ENCODE data around the gene RHBDF2. TPM values are rescaled to one million over a fixed set of nuclear protein-coding genes. Genes with fewer than 3 reads are reported as not detected.

Gene RHBDF2
- total RNA-seq, 1 experiment from 2014 or later = 52.3 TPM

DNA sequence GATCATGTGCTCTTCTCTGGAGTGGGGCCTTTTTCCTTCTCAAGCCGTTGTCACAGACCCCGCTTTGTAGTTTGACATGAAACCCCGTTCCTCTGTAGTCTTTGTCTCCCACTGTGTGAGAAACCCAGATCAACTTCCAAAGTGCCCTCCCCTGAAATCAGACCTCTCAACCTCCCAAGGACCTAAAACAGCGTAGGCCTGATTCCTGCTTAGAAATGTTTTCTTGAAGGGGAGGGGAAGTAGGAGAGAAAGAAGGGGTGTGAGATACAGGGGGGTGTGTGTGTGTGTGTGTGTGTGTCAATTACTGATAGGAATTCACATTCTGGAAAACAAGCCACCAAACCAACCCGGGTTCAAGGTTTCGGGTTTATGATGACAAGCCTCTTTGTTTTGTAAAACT, 49.7 kb downstream of the RHBDF2 start:
- TF ChIP-seq EZH2phosphoT487 (IDR thresholded peaks at IDR 0.05; ENCODE audit: borderline replicate concordance, low read length) = no peak
- no peak for TF ChIP-seq CTCF (conservative IDR thresholded peaks at IDR 0.05; ENCODE audit: low read depth, low read length)
- no peak for TF ChIP-seq EZH2 (IDR thresholded peaks at IDR 0.05; ENCODE audit: low read length, unreplicated experiment)
- no peaks in the 10 kb centered on the region for H3K36me3 ChIP-seq (ENCODE audit: low read depth, low read length)
- H3F3A ChIP-seq (ENCODE audit: low read length, unreplicated experiment) = peaks cover 15% of the 10 kb centered on the region
- DNase-seq = no peak
- H3K9me2 ChIP-seq (replicated peaks; ENCODE audit: low read length) = no peaks in the 10 kb centered on the region
- H3K79me2 ChIP-seq (ENCODE audit: low read length) = peaks cover 59% of the 10 kb centered on the region
- CTCF ChIA-PET = interaction anchor here (0.6 kb wide), 1 partner anchor 127 kb away, joined by 3 read pairs; no protein-coding TSS in a partner anchor
- H3K9me3 ChIP-seq (ENCODE audit: low read length) = no peaks in the 10 kb centered on the region
- POLR2A ChIA-PET (ENCODE audit: unreplicated experiment) = no interaction called here
- peak overlapping the region; percentile 89 for H3K4me2 ChIP-seq (ENCODE audit: low read length)
- H3K4me1 ChIP-seq (ENCODE audit: insufficient read depth, low read length) = peaks cover 44% of the 10 kb centered on the region
- H2AFZ ChIP-seq (ENCODE audit: low read length) = no peak overlapping the region
- intact Hi-C loops (cut with micrococcal nuclease) = no loop called here
- peak overlapping the region; percentile 90 for H3K9ac ChIP-seq (ENCODE audit: low read length)
- peak overlapping the region; percentile 93 for H3K4me3 ChIP-seq (ENCODE audit: low read length)
- H4K20me1 ChIP-seq (ENCODE audit: low read length) = peaks cover 42% of the 10 kb centered on the region
- ATAC-seq = no peak
- no peak overlapping the region for H3K27ac ChIP-seq (ENCODE audit: low read length)
- H3K27me3 ChIP-seq (ENCODE audit: low read length) = no peaks in the 10 kb centered on the region
- BruUV-seq (replicated peaks) = TSS peak; percentile 42

DNA sequence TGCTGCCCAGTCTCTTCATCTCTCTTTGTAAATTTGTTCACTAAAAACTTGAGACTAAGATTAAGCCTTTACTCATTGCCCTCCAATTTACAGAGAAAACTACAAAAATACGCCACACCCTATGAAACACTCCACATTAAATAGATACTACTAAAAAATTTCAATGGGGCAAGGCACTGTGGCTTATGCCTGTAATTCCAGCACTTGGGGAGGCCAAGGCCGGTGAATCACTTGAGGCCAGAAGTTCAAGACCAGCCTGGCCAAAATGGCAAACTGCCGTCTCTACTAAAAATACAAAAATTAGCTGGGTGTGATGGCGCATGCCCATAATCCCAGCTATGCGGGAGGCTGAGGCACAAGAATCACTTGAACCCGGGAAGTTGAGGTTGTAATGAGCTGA, 52.1 kb downstream of the RHBDF2 start:
- ATAC-seq (no peak), DNase-seq (no peak)
- Histone ChIP-seq H3K27ac (ENCODE audit: low read length) (no peak overlapping the region), H2AFZ (ENCODE audit: low read length) (no peak overlapping the region), H3K9me2 (replicated peaks; ENCODE audit: low read length) (no peaks in the 10 kb centered on the region), H3K4me3 (ENCODE audit: low read length) (no peak overlapping the region), H3K36me3 (ENCODE audit: low read depth, low read length) (no peaks in the 10 kb centered on the region), H3K27me3 (ENCODE audit: low read length) (no peaks in the 10 kb centered on the region), H3F3A (ENCODE audit: low read length, unreplicated experiment) (peaks cover 25% of the 10 kb centered on the region), H3K4me2 (ENCODE audit: low read length) (peak overlapping the region; percentile 81), H3K79me2 (ENCODE audit: low read length) (peaks cover 82% of the 10 kb centered on the region), H4K20me1 (ENCODE audit: low read length) (peaks cover 42% of the 10 kb centered on the region), H3K9me3 (ENCODE audit: low read length) (no peaks in the 10 kb centered on the region), H3K9ac (ENCODE audit: low read length) (no peak overlapping the region), H3K4me1 (ENCODE audit: insufficient read depth, low read length) (peaks cover 68% of the 10 kb centered on the region)
- ChIA-PET CTCF (interaction anchor here (1.9 kb wide), 1 partner anchor 9 kb away, joined by 9 read pairs; no protein-coding TSS in a partner anchor), POLR2A (ENCODE audit: unreplicated experiment) (no interaction called here)
- intact Hi-C loops (cut with micrococcal nuclease) = no loop called here
- BruUV-seq (replicated peaks) = no TSS peak
- TF ChIP-seq CTCF (conservative IDR thresholded peaks at IDR 0.05; ENCODE audit: low read depth, low read length) = no peak
- TF ChIP-seq EZH2 (IDR thresholded peaks at IDR 0.05; ENCODE audit: low read length, unreplicated experiment) = no peak
- TF ChIP-seq EZH2phosphoT487 (IDR thresholded peaks at IDR 0.05; ENCODE audit: borderline replicate concordance, low read length) = no peak

GRCh38 chr17:76447931-76448652, 53.1 kb downstream of the RHBDF2 start:
- peaks cover 42% of the 10 kb centered on the region for H4K20me1 ChIP-seq (ENCODE audit: low read length)
- peak overlapping the region; percentile 93 for H3K27ac ChIP-seq (ENCODE audit: low read length)
- no peak for ATAC-seq

More at GRCh38 chr17:76447931-76448652, 53.1 kb downstream of the RHBDF2 start:
- Histone ChIP-seq H3K36me3 (ENCODE audit: low read depth, low read length) (no peaks in the 10 kb centered on the region), H3K9ac (ENCODE audit: low read length) (peak overlapping the region; percentile 23; the same call in 1 of the 2 replicates), H3K4me1 (ENCODE audit: insufficient read depth, low read length) (peaks cover 75% of the 10 kb centered on the region), H3K4me3 (ENCODE audit: low read length) (peak overlapping the region; percentile 38; the same call in 1 of the 2 replicates), H2AFZ (ENCODE audit: low read length) (no peak overlapping the region), H3K27me3 (ENCODE audit: low read length) (no peaks in the 10 kb centered on the region), H3K4me2 (ENCODE audit: low read length) (peak overlapping the region; percentile 81), H3K79me2 (ENCODE audit: low read length) (peaks cover 92% of the 10 kb centered on the region), H3K9me2 (replicated peaks; ENCODE audit: low read length) (no peaks in the 10 kb centered on the region), H3K9me3 (ENCODE audit: low read length) (no peaks in the 10 kb centered on the region), H3F3A (ENCODE audit: low read length, unreplicated experiment) (peaks cover 25% of the 10 kb centered on the region)
- BruUV-seq (replicated peaks) = no TSS peak
- TF ChIP-seq EZH2 (IDR thresholded peaks at IDR 0.05; ENCODE audit: low read length, unreplicated experiment) = no peak
- TF ChIP-seq CTCF (conservative IDR thresholded peaks at IDR 0.05; ENCODE audit: low read depth, low read length) = no peak
- intact Hi-C loops (cut with micrococcal nuclease) = no loop called here
- CTCF ChIA-PET = interaction anchor here (0.6 to 1.9 kb wide), 2 partner anchors 10 to 66 kb away, joined by 7 to 9 read pairs; no protein-coding TSS in a partner anchor
- POLR2A ChIA-PET (ENCODE audit: unreplicated experiment) = no interaction called here
- no peak for DNase-seq
